H9 (cell line): Measurements from ENCODE around the gene NRG2. TPM values are rescaled to one million over a fixed set of nuclear protein-coding genes. Genes with fewer than 3 reads are reported as not detected.

ENCODE experiments used
- DNase-seq: peaks from one replicate; pipeline ENCODE4 v3.0.0-alpha.2; 2017
- H2AFZ ChIP-seq: one replicate; pipeline ENCODE4 v1.6.1; 2013; ENCODE audit warnings: mild to moderate bottlenecking, low read length, control low read depth, moderate library complexity
- H2AK5ac ChIP-seq: 2 replicates; pipeline ENCODE4 v1.6.1; 2013; ENCODE audit warnings: low read length, control low read depth, mixed read lengths; ENCODE audit not compliant: insufficient read length
- H2BK120ac ChIP-seq: one replicate; pipeline ENCODE4 v1.6.1; 2013; ENCODE audit warnings: low read depth, mild to moderate bottlenecking, low read length, control low read depth, inconsistent platforms; ENCODE audit not compliant: poor library complexity, severe bottlenecking
- H2BK12ac ChIP-seq: 2 replicates; pipeline ENCODE4 v1.6.1; 2013; ENCODE audit warnings: low read length, control low read depth, mixed read lengths, low read depth; ENCODE audit not compliant: insufficient read length
- H2BK15ac ChIP-seq: 2 replicates; pipeline ENCODE4 v1.6.1; 2013; ENCODE audit warnings: low read depth, low read length, control low read depth
- H2BK20ac ChIP-seq: one replicate; pipeline ENCODE4 v1.6.1; 2013; ENCODE audit warnings: low read depth, mild to moderate bottlenecking, low read length, control low read depth, inconsistent platforms; ENCODE audit not compliant: poor library complexity, severe bottlenecking
- H2BK5ac ChIP-seq: 2 replicates; pipeline ENCODE4 v1.6.1; 2013; ENCODE audit warnings: low read length, control low read depth, mixed read lengths; ENCODE audit not compliant: insufficient read length
- H3K14ac ChIP-seq: 2 replicates; pipeline ENCODE4 v1.6.1; 2013; ENCODE audit warnings: low read length, control low read depth; ENCODE audit not compliant: insufficient read depth
- H3K18ac ChIP-seq: 2 replicates; pipeline ENCODE4 v1.6.1; 2013; ENCODE audit warnings: low read depth, mild to moderate bottlenecking, mixed read lengths, low read length, control low read depth; ENCODE audit not compliant: insufficient read length
- H3K23ac ChIP-seq: 2 replicates; pipeline ENCODE4 v1.6.1; 2013; ENCODE audit warnings: low read length, control low read depth, mixed read lengths, low read depth; ENCODE audit not compliant: insufficient read length
- H3K23me2 ChIP-seq: 2 replicates; pipeline ENCODE4 v1.6.1; 2013; ENCODE audit warnings: low read depth, mild to moderate bottlenecking, mixed read lengths, low read length, control low read depth; ENCODE audit not compliant: insufficient read length, poor library complexity, severe bottlenecking
- H3K27ac ChIP-seq: 2 replicates; pipeline ENCODE4 v1.5.1; 2013; ENCODE audit warnings: low read length, control low read depth, mixed read lengths, low read depth; ENCODE audit not compliant: insufficient read length
- H3K27me3 ChIP-seq: 2 replicates; pipeline ENCODE4 v1.6.1; 2013; ENCODE audit warnings: low read length, control low read depth, inconsistent platforms; ENCODE audit not compliant: insufficient read depth
- H3K4ac ChIP-seq: 2 replicates; pipeline ENCODE4 v1.6.1; 2013; ENCODE audit warnings: low read depth, mild to moderate bottlenecking, control low read depth, inconsistent platforms, low read length, moderate library complexity
- H3K4me1 ChIP-seq: 2 replicates; pipeline ENCODE4 v1.6.1; 2013; ENCODE audit warnings: low read length, control low read depth, inconsistent platforms; ENCODE audit not compliant: insufficient read depth
- H3K4me2 ChIP-seq: 2 replicates; pipeline ENCODE4 v1.6.1; 2013; ENCODE audit warnings: low read length, control low read depth, mixed read lengths; ENCODE audit not compliant: insufficient read length, insufficient read depth
- H3K56ac ChIP-seq: 2 replicates; pipeline ENCODE4 v1.6.1; 2013; ENCODE audit warnings: low read depth, mild to moderate bottlenecking, mixed read lengths, low read length, control low read depth; ENCODE audit not compliant: insufficient read length
- H3K79me1 ChIP-seq: 2 replicates; pipeline ENCODE4 v1.6.1; 2013; ENCODE audit warnings: low read depth, mild to moderate bottlenecking, moderate library complexity, low read length, control low read depth, inconsistent platforms; ENCODE audit not compliant: insufficient read depth, poor library complexity, severe bottlenecking
- H3K79me2 ChIP-seq: 2 replicates; pipeline ENCODE4 v1.6.1; 2013; ENCODE audit warnings: low read length, control low read depth, inconsistent platforms; ENCODE audit not compliant: insufficient read depth
- H3K9ac ChIP-seq: 2 replicates; pipeline ENCODE4 v1.6.1; 2013; ENCODE audit warnings: low read length, control low read depth, mixed read lengths; ENCODE audit not compliant: insufficient read length; ENCODE audit errors: extremely low read depth
- H3K9me3 ChIP-seq: one replicate; pipeline ENCODE4 v1.6.1; 2013; ENCODE audit warnings: low read depth, low read length, inconsistent platforms; ENCODE audit not compliant: control insufficient read depth
- H3T11ph ChIP-seq: one replicate; pipeline ENCODE4 v1.6.1; 2013; ENCODE audit warnings: mild to moderate bottlenecking, low read length, control low read depth, inconsistent platforms
- H4K20me1 ChIP-seq: one replicate; pipeline ENCODE4 v1.6.1; 2013; ENCODE audit not compliant: control insufficient read depth, insufficient read length, insufficient read depth
- H4K5ac ChIP-seq: 2 replicates; pipeline ENCODE4 v1.6.1; 2013; ENCODE audit warnings: low read depth, mild to moderate bottlenecking, mixed read lengths, low read length, control low read depth; ENCODE audit not compliant: insufficient read length
- H4K8ac ChIP-seq: replicated peaks from 2 replicates; pipeline ENCODE4 v1.6.1; 2013; ENCODE audit warnings: low read length, control low read depth, mixed read lengths, low read depth; ENCODE audit not compliant: insufficient read length
- H4K91ac ChIP-seq: 2 replicates; pipeline ENCODE4 v1.6.1; 2013; ENCODE audit warnings: low read depth, mild to moderate bottlenecking, moderate library complexity, mixed read lengths, low read length, control low read depth; ENCODE audit not compliant: insufficient read length
- H3K27ac Mint-ChIP-seq, 3 experiments: 2 replicates in 2 of 3; 3 replicates in 1 of 3; pipeline ENCODE4 v1.8.0; 2020 to 2021; ENCODE audit warnings: mixed read lengths in 3 of 3, mild to moderate bottlenecking in 1 of 3, moderate library complexity in 1 of 3
- H3K27me3 Mint-ChIP-seq: 2 replicates; pipeline ENCODE4 v1.8.0; 2021; ENCODE audit warnings: low read depth, mild to moderate bottlenecking, moderate library complexity, mixed read lengths
- H3K36me3 Mint-ChIP-seq, 3 experiments: 2 replicates in 2 of 3; 3 replicates in 1 of 3; pipeline ENCODE4 v1.8.0; 2020 to 2021; ENCODE audit warnings: low read depth in 3 of 3, mixed read lengths in 3 of 3; ENCODE audit not compliant: insufficient read depth in 1 of 3
- H3K4me1 Mint-ChIP-seq, 2 experiments: 2 replicates each; pipeline ENCODE4 v1.8.0; 2020; ENCODE audit warnings: mixed read lengths in 2 of 2
- H3K4me3 Mint-ChIP-seq, 2 experiments: 2 replicates in 1 of 2; 3 replicates in 1 of 2; pipeline ENCODE4 v1.8.0; 2020 to 2021; ENCODE audit warnings: mild to moderate bottlenecking in 2 of 2, mixed read lengths in 2 of 2, moderate library complexity in 1 of 2
- H3K9me3 Mint-ChIP-seq, 2 experiments: 2 replicates in 1 of 2; 3 replicates in 1 of 2; pipeline ENCODE4 v1.8.0; 2020; ENCODE audit warnings: mild to moderate bottlenecking in 2 of 2, mixed read lengths in 2 of 2, moderate library complexity in 1 of 2
- WGBS: extraction: QIAGEN DNeasy Blood & Tissue Kit; methylation state at CpG from one replicate; pipeline ENCODE4 v1.1.7; 2013; ENCODE audit warnings: missing lambda C conversion rate, low lambda C conversion rate, mixed read lengths; ENCODE audit not compliant: insufficient read length; ENCODE audit errors: extremely low coverage; 5-methylcytosine and 5-hydroxymethylcytosine counted together
- total RNA-seq: library from RNA; stranded (reverse); gene quantifications from 2 replicates; pipeline ENCODE4 v1.2.1, GENCODE V29; 2021
- TF ChIP-seq, protein P1 (sequence below): fragments of 200-600 bp; sonication (generic); conservative IDR thresholded peaks from 3 replicates; pipeline ENCODE4 v1.8.0; 2021; ENCODE audit warnings: antibody characterized with exemption, mild to moderate bottlenecking

The NRG2 gene
- total RNA-seq, 1 experiment from 2014 or later, result not detected

DNA sequence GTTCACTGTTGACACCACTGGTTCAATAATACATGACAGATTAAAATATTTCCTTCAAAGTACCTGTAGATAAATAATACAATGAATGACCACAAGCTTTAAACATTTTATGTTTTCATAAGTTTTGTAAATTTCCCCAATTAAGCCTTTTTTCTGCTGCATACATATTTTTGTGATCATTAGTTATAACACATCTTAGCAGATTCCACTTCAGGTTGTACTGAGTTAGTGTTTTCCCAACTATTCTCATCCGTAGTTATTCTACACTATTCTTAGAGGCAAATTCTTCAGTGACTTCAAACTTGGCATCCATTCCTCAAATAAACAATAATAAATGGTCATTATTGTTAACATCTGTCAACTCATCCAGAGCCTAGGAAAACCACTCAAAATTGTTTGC lies 100.9 kb downstream of the NRG2 start:
- Histone ChIP-seq H3T11ph (no peak overlapping the region), H3K23me2 (no peaks in the 10 kb centered on the region), H4K20me1 (no peaks in the 10 kb centered on the region), H3K27ac (no peak overlapping the region), H4K91ac (no peak overlapping the region), H4K5ac (no peak overlapping the region), H2BK120ac (no peak overlapping the region), H3K4me1 (no peaks in the 10 kb centered on the region), H3K27me3 (no peaks in the 10 kb centered on the region), H3K14ac (no peak overlapping the region), H3K56ac (no peak overlapping the region), H2BK20ac (no peak overlapping the region), H3K18ac (no peak overlapping the region), H3K79me1 (no peaks in the 10 kb centered on the region), H3K4me2 (no peak overlapping the region), H2BK15ac (no peak overlapping the region), H3K9me3 (no peaks in the 10 kb centered on the region), H3K9ac (no peak overlapping the region), H2BK12ac (no peak overlapping the region), H2AFZ (no peak overlapping the region), H2BK5ac (no peak overlapping the region), H3K23ac (no peak overlapping the region), H3K79me2 (no peaks in the 10 kb centered on the region), H2AK5ac (no peak overlapping the region), H3K4ac (no peak overlapping the region), H4K8ac (no peak overlapping the region)
- Mint-ChIP-seq H3K4me3 (no peak overlapping the region), H3K36me3 (no peaks in the 10 kb centered on the region; a peak in 1 of 7 replicates), H3K27me3 (peaks cover 56% of the 10 kb centered on the region), H3K9me3 (peaks cover 17 to 18% of the 10 kb centered on the region in 2 experiments; a peak in 4 of 5 replicates), H3K4me1 (no peaks in the 10 kb centered on the region), H3K27ac (no peak overlapping the region)
- no CpG with 5 or more reads among the region's 1 CpG for WGBS
- no peak for DNase-seq
- TF ChIP-seq, protein P1, sequence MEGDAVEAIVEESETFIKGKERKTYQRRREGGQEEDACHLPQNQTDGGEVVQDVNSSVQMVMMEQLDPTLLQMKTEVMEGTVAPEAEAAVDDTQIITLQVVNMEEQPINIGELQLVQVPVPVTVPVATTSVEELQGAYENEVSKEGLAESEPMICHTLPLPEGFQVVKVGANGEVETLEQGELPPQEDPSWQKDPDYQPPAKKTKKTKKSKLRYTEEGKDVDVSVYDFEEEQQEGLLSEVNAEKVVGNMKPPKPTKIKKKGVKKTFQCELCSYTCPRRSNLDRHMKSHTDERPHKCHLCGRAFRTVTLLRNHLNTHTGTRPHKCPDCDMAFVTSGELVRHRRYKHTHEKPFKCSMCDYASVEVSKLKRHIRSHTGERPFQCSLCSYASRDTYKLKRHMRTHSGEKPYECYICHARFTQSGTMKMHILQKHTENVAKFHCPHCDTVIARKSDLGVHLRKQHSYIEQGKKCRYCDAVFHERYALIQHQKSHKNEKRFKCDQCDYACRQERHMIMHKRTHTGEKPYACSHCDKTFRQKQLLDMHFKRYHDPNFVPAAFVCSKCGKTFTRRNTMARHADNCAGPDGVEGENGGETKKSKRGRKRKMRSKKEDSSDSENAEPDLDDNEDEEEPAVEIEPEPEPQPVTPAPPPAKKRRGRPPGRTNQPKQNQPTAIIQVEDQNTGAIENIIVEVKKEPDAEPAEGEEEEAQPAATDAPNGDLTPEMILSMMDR, result no peak
